WTC11 (cell line): ENCODE measurements around the gene PTPRG. TPM values are rescaled to one million over a fixed set of nuclear protein-coding genes. Genes with fewer than 3 reads are reported as not detected.
A peak's percentile ranks its signal among the peaks of the same experiment; 100 is the strongest.

Experiments used
- ATAC-seq: fragments of 200-7000 bp; cut with Tn5 transposase; 2 replicates; pipeline ENCODE4 v1.10.0; 2021; ENCODE audit warnings: mild to moderate bottlenecking, moderate library complexity
- CTCF ChIA-PET: fragments of 300-600 bp; sonication (Branson Sonifier 250); formaldehyde crosslinking; loops from one replicate; lab custom pipeline; 2021; ENCODE audit warnings: antibody characterized with exemption; lab: Charles Lee
- POLR2A ChIA-PET: fragments of 350-600 bp; sonication (Branson Sonifier 250); formaldehyde crosslinking; loops from one replicate; lab custom pipeline; 2021; ENCODE audit warnings: antibody characterized with exemption; lab: Charles Lee
- DNase-seq: peaks from one replicate; pipeline ENCODE4 v3.0.0; 2021; ENCODE audit warnings: low spot score
- H3K27ac Mint-ChIP-seq: 2 replicates; pipeline ENCODE4 v1.8.0; 2021; ENCODE audit warnings: mixed read lengths
- H3K27me3 Mint-ChIP-seq: 2 replicates; pipeline ENCODE4 v1.8.0; 2021; ENCODE audit warnings: low read depth, mild to moderate bottlenecking, moderate library complexity, mixed read lengths
- H3K36me3 Mint-ChIP-seq: 2 replicates; pipeline ENCODE4 v1.8.0; 2021; ENCODE audit warnings: mixed read lengths
- H3K4me1 Mint-ChIP-seq: 2 replicates; pipeline ENCODE4 v1.8.0; 2022; ENCODE audit warnings: mixed read lengths
- H3K4me3 Mint-ChIP-seq: 2 replicates; pipeline ENCODE4 v1.8.0; 2021; ENCODE audit warnings: mild to moderate bottlenecking, moderate library complexity, mixed read lengths
- H3K9me3 Mint-ChIP-seq: 2 replicates; pipeline ENCODE4 v1.8.0; 2021; ENCODE audit warnings: mixed read lengths
- CREM ChIP-seq: sonication (generic); formaldehyde crosslinking; IDR thresholded peaks from 2 replicates; pipeline ENCODE4 v1.8.1; 2022; ENCODE audit warnings: mild to moderate bottlenecking, missing genetic modification reagents, moderate library complexity
- ESRRA ChIP-seq: sonication (generic); formaldehyde crosslinking; IDR thresholded peaks from 2 replicates; pipeline ENCODE4 v1.8.1; 2022; ENCODE audit warnings: mild to moderate bottlenecking, missing genetic modification reagents, borderline replicate concordance
- GRHL2 ChIP-seq: fragments of 250-450 bp; sonication (Bioruptor Pico); IDR thresholded peaks from 2 replicates; pipeline ENCODE4 v1.8.0; 2022; ENCODE audit warnings: mild to moderate bottlenecking, moderate library complexity; ENCODE audit not compliant: insufficient replicate concordance, severe bottlenecking
- GTF2I ChIP-seq: fragments of 250-450 bp; sonication (Bioruptor Pico); conservative IDR thresholded peaks from 2 replicates; pipeline ENCODE4 v1.4.0; 2021; ENCODE audit warnings: mild to moderate bottlenecking
- JAZF1 ChIP-seq: fragments of 250-450 bp; sonication (Bioruptor Pico); IDR thresholded peaks from 2 replicates; pipeline ENCODE4 v1.9.0; 2021; ENCODE audit warnings: moderate library complexity, mild to moderate bottlenecking, inconsistent platforms
- KAT7 ChIP-seq: sonication (generic); formaldehyde crosslinking; IDR thresholded peaks from 2 replicates; pipeline ENCODE4 v1.8.1; 2023; ENCODE audit warnings: missing genetic modification reagents, mild to moderate bottlenecking, borderline replicate concordance
- MAX ChIP-seq: sonication (generic); formaldehyde crosslinking; IDR thresholded peaks from 2 replicates; pipeline ENCODE4 v1.8.0; 2022; ENCODE audit warnings: mild to moderate bottlenecking, missing genetic modification reagents
- PRRX2 ChIP-seq: fragments of 250-450 bp; sonication (Bioruptor Pico); IDR thresholded peaks from 2 replicates; pipeline ENCODE4 v1.8.0; 2021; ENCODE audit warnings: mild to moderate bottlenecking
- USF2 ChIP-seq: sonication (generic); formaldehyde crosslinking; IDR thresholded peaks from 2 replicates; pipeline ENCODE4 v1.8.1; 2023; ENCODE audit warnings: mild to moderate bottlenecking, missing genetic modification reagents, moderate library complexity
- ZNF219 ChIP-seq: sonication (generic); formaldehyde crosslinking; IDR thresholded peaks from 2 replicates; pipeline ENCODE4 v1.8.0; 2023; ENCODE audit warnings: missing genetic modification reagents, mild to moderate bottlenecking, borderline replicate concordance
- ZNF232 ChIP-seq: sonication (generic); formaldehyde crosslinking; IDR thresholded peaks from 2 replicates; pipeline ENCODE4 v1.8.0; 2022; ENCODE audit warnings: mild to moderate bottlenecking, missing genetic modification reagents
- ZNF396 ChIP-seq: fragments of 250-450 bp; sonication (Bioruptor Pico); IDR thresholded peaks from 2 replicates; pipeline ENCODE4 v1.8.0; 2021; ENCODE audit warnings: mild to moderate bottlenecking, moderate library complexity, borderline replicate concordance
- ZNF512 ChIP-seq: sonication (generic); formaldehyde crosslinking; IDR thresholded peaks from 2 replicates; pipeline ENCODE4 v1.8.1; 2022; ENCODE audit warnings: missing genetic modification reagents, borderline replicate concordance
- ZNF671 ChIP-seq: fragments of 250-450 bp; sonication (Bioruptor Pico); IDR thresholded peaks from 2 replicates; pipeline ENCODE4 v1.8.0; 2021; ENCODE audit warnings: mild to moderate bottlenecking
- total RNA-seq: library from RNA; stranded (reverse); gene quantifications from 3 replicates; pipeline ENCODE4 v1.2.3, GENCODE V29; 2021
- TF ChIP-seq, protein P1 (sequence below): sonication (generic); formaldehyde crosslinking; IDR thresholded peaks from 2 replicates; pipeline ENCODE4 v1.8.0; 2023; ENCODE audit warnings: missing genetic modification reagents, mild to moderate bottlenecking, borderline replicate concordance
- TF ChIP-seq, protein P2 (sequence below): fragments of 250-450 bp; sonication (Bioruptor Pico); conservative IDR thresholded peaks from 2 replicates; pipeline ENCODE4 v1.9.0; 2021; ENCODE audit warnings: mild to moderate bottlenecking
- TF ChIP-seq, protein P3 (sequence below): sonication (generic); formaldehyde crosslinking; IDR thresholded peaks from 2 replicates; pipeline ENCODE4 v1.8.0; 2022; ENCODE audit warnings: mild to moderate bottlenecking, missing genetic modification reagents
- TF ChIP-seq, protein P4 (sequence below): fragments of 250-450 bp; sonication (Bioruptor Pico); IDR thresholded peaks from 2 replicates; pipeline ENCODE4 v1.9.0; 2021; ENCODE audit warnings: mild to moderate bottlenecking

PTPRG gene
- total RNA-seq, 1 experiment from 2014 or later = 106 TPM

DNA sequence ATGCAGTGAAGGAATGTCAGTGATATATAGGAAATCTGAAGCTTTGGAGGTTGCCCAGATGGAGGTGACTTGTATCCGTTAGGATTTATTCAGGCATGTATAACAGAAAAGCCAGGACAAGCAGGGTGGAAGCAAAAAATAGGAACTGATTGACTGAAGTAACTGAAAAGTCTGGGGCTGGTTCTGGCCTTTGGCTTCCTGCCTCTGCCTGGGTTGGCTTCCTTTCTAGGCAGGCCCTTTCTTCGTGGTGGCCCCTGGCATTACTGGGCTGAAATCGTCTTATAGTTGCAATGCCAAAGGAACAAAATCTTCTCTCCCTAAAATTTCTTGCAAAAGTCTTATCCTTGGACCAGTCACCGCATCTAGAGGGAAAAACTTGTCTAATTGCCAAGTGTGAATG is 386.1 kb downstream of the PTPRG start (continued):
- TF ChIP-seq, protein P1, sequence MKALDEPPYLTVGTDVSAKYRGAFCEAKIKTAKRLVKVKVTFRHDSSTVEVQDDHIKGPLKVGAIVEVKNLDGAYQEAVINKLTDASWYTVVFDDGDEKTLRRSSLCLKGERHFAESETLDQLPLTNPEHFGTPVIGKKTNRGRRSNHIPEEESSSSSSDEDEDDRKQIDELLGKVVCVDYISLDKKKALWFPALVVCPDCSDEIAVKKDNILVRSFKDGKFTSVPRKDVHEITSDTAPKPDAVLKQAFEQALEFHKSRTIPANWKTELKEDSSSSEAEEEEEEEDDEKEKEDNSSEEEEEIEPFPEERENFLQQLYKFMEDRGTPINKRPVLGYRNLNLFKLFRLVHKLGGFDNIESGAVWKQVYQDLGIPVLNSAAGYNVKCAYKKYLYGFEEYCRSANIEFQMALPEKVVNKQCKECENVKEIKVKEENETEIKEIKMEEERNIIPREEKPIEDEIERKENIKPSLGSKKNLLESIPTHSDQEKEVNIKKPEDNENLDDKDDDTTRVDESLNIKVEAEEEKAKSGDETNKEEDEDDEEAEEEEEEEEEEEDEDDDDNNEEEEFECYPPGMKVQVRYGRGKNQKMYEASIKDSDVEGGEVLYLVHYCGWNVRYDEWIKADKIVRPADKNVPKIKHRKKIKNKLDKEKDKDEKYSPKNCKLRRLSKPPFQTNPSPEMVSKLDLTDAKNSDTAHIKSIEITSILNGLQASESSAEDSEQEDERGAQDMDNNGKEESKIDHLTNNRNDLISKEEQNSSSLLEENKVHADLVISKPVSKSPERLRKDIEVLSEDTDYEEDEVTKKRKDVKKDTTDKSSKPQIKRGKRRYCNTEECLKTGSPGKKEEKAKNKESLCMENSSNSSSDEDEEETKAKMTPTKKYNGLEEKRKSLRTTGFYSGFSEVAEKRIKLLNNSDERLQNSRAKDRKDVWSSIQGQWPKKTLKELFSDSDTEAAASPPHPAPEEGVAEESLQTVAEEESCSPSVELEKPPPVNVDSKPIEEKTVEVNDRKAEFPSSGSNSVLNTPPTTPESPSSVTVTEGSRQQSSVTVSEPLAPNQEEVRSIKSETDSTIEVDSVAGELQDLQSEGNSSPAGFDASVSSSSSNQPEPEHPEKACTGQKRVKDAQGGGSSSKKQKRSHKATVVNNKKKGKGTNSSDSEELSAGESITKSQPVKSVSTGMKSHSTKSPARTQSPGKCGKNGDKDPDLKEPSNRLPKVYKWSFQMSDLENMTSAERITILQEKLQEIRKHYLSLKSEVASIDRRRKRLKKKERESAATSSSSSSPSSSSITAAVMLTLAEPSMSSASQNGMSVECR (CRISPR knock-in tag) = no peak
- TF ChIP-seq ZNF512 (no peak), ZNF396 (CRISPR knock-in tag) (no peak)

DNA sequence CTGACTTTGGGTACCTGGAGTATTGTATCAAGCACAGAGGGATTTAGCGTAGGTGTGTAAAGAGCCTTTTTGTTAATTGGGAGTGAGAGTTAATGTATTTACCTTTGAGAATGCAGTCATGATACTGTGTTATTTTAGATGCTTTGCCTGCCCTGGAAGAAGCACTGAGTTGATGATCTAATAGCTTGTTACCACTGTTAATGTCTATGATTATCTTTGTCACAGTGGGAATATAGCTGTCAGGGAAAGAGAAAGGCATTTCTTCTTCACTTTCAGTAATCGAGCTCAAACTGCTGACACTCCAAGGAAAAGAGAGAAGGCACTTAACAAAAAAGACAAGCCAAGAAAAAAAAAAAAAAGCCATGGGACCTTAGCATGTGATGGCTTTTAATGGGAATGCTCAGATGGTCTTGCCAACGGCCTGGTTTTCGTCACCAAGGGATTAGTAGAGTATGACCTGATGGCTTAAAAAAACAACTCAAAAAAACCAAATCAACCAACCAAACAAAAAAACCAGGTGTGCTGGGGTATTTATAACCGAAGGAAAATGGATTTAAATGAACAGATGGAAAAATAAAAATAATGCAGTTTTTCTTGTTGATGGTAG is 387.4 kb downstream of the PTPRG start:
- Mint-ChIP-seq H3K27me3 (no peaks in the 10 kb centered on the region), H3K27ac (peak overlapping the region; percentile 79), H3K36me3 (no peaks in the 10 kb centered on the region), H3K9me3 (no peaks in the 10 kb centered on the region), H3K4me3 (no peak overlapping the region), H3K4me1 (no peaks in the 10 kb centered on the region; the same call in none of the 2 replicates)
- ChIA-PET CTCF (interaction anchor here (0.9 to 7.5 kb wide), 2 partner anchors 13 to 240 kb away, joined by 3 to 78 read pairs; no protein-coding TSS in a partner anchor), POLR2A (no interaction called here)
- ATAC-seq = no peak
- TF ChIP-seq, protein P2, sequence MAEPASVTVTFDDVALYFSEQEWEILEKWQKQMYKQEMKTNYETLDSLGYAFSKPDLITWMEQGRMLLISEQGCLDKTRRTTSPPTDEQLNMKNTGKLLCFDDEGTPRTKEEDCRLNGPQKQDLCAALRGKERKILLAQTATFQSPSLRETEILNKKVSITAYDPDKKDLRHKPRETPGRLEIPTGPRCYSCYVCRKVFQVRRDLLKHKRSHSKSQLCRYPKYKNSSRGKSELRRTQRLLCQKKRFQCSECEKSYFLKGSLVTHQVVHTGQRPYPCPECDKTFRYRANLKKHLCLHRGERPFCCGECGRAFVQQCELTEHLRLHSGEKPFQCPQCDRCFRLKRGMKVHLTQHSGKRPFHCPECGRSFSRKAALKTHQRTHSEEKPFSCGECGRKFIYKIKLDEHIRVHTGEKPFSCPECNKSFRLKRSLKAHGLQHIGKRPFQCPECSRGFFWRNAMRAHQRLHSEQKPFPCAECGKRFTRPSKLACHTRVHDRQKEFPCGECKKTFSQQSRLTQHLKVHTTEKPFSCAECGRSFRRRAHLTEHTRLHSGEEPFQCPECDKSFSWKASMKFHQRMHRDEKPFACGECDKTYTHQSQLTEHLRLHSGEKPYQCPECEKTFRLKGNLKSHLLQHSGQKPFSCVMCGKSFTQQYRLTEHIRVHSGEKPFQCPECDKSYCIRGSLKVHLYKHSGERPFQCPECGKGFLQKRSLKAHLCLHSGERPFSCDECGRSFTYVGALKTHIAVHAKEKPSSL (CRISPR knock-in tag) = no peak; the same call in 1 of the 2 replicates
- TF ChIP-seq JAZF1 (CRISPR knock-in tag) (no peak), ZNF232 (CRISPR knock-in tag) (no peak), GRHL2 (CRISPR knock-in tag) (no peak), MAX (CRISPR knock-in tag) (no peak), ZNF671 (CRISPR knock-in tag) (no peak), USF2 (CRISPR knock-in tag) (no peak), ZNF219 (CRISPR knock-in tag) (no peak)
- TF ChIP-seq, protein P3, sequence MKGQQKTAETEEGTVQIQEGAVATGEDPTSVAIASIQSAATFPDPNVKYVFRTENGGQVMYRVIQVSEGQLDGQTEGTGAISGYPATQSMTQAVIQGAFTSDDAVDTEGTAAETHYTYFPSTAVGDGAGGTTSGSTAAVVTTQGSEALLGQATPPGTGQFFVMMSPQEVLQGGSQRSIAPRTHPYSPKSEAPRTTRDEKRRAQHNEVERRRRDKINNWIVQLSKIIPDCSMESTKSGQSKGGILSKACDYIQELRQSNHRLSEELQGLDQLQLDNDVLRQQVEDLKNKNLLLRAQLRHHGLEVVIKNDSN = no peak
- DNase-seq = no peak

DNA sequence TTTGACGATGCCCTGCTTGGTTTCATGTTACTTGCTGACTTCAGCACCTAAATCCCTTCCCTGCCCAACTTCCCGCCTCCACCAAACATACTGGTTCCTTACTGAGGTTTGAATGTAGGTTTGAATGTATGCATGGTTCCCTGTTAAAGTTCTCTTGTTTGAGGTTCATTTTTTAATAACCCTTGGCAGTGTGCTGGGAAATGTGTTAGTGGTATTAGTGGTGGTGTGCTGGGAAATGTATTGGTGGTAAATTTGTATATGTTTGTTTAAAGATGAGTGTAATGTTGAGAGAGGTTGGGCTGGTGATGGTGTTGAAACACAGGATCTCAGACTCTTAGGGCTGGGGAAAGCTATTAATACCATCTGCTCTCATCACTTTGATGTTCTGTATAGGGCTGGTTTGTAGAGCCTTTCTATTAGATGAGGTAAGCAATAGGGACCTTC is 392.7 kb downstream of the PTPRG start:
- no peak overlapping the region for H3K27ac Mint-ChIP-seq
- ChIA-PET POLR2A (no interaction called here), CTCF (no interaction called here)
- TF ChIP-seq PRRX2 (no peak), CREM (no peak), ESRRA (CRISPR knock-in tag) (no peak), KAT7 (no peak), GTF2I (CRISPR knock-in tag) (no peak)
- TF ChIP-seq, protein P4, sequence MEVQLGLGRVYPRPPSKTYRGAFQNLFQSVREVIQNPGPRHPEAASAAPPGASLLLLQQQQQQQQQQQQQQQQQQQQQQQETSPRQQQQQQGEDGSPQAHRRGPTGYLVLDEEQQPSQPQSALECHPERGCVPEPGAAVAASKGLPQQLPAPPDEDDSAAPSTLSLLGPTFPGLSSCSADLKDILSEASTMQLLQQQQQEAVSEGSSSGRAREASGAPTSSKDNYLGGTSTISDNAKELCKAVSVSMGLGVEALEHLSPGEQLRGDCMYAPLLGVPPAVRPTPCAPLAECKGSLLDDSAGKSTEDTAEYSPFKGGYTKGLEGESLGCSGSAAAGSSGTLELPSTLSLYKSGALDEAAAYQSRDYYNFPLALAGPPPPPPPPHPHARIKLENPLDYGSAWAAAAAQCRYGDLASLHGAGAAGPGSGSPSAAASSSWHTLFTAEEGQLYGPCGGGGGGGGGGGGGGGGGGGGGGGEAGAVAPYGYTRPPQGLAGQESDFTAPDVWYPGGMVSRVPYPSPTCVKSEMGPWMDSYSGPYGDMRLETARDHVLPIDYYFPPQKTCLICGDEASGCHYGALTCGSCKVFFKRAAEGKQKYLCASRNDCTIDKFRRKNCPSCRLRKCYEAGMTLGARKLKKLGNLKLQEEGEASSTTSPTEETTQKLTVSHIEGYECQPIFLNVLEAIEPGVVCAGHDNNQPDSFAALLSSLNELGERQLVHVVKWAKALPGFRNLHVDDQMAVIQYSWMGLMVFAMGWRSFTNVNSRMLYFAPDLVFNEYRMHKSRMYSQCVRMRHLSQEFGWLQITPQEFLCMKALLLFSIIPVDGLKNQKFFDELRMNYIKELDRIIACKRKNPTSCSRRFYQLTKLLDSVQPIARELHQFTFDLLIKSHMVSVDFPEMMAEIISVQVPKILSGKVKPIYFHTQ = no peak

More for the DNA sequence above, 392.7 kb downstream of the PTPRG start:
- no peak for DNase-seq
- Mint-ChIP-seq H3K4me3 (no peak overlapping the region), H3K27me3 (no peaks in the 10 kb centered on the region), H3K9me3 (no peaks in the 10 kb centered on the region), H3K36me3 (no peaks in the 10 kb centered on the region), H3K4me1 (peaks cover 21% of the 10 kb centered on the region)
- peak; percentile 38 for ATAC-seq
